NCI-H2107 (cell line): ENCODE measurements around the gene PLIN4.

Source experiments
- DNase-seq: peaks from one replicate; lab custom pipeline; 2025; lab: John Stamatoyannopoulos, UW

The PLIN4 gene

DNA sequence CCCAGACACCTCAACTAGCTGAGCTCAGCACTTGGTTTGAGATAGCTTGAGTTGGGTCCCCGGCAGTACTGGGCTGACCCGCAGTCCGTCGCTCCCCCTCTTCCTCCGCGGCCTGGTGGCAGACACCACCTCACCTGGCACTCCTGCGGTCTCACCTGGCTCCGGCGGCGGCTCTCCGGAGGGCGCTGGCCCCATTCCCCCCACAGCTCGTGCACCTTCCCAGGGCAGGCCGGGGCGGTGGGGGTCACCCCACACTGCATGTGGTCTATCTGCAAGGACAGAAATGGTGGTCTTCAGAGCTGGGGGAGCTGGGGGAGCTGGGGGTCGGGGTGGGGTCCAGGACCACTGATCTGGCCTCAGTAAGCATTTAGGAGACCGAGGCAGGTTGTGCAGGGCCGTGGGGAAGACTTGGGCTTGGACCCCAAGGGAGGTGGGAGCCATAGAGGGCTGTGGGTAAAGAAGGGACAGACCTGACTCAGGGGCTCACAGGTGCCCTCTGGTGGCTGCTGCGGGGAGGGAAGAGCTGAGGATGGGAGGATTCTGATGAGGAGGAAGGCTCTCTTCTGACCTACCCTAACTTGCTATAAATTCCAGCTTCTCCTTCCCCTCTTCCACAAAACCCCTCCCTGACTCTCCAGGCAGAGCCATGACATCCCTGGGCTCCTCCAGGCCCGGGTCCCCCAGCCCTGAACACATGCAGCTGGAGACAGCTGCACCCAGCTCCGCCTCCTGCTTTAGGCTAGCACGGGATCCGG is 6.7 kb upstream of the PLIN4 start:
- DNase-seq: no peak

DNA sequence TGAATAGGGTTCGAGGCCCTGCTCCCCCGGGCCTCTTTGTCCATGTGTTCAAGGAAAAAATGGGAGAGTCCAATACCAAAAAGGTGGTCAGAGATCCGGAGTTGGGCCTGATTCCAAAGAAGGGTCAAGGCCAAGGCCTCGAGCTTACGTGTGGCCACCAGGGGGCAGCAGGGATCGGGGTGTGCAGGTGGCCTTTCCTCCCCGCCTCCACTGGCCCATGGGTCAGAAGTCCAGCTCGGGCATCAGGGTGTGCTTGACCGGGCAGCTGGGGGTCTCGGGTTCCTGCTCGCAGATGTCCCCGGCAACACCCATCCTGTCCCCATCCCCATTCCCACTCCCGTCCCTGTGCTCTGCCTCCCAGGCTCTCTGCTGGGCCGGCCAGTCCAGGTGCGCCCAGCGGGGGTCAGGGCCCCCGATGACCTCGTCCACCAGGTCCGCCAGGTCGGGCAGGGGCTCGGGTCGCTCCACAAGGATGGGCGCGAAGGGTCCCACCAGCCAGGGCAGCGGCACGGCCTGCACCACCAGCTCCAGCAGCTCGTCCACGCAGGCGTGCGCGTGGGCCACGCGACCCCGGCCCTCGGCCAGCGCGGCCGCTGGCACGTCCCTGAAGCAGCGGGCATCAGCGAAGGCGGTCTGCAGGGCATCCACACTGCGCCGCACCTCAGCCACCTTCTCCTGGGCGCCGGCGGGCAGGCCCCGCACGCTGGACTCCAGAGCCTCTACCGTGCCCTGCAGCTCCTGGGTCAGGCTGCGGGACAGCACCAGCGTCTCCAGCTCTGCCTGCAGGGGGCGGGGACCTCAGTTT is 5.2 kb upstream of the PLIN4 start:
- no peak for DNase-seq

DNA sequence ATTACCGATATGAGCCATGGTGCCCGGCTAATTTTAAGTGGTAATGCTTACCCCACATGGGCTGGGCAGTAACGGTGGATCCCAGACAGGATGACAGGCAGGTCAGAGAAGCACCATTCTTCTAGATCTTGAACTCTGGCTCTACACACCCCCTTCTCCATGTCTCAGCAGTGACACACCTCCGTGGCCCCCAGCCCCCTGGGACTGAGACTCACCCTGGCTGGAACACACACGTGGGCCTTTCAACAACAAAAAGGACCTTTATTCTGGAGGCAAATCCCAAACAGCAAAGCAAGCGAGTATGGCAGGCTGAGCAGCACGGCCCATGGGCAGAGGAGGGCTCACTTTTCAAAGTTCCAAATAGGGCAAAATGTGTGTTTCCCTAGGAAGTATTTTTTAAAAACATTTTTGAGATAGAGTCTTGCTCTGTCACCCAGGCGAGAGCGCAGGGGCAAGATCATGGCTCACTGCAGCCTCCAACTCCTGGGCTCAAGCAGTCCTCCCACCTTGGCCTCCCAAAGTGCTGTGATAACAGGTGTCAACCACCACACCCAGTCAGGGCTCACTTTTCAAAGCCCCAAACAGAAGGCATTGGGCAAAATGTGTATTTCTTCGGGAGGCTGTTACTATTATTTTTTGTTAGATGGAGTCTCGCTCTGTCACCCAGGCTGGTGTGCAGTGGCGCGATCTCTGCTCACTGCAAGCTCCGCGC is 4.2 kb upstream of the PLIN4 start:
- DNase-seq: no peak

DNA sequence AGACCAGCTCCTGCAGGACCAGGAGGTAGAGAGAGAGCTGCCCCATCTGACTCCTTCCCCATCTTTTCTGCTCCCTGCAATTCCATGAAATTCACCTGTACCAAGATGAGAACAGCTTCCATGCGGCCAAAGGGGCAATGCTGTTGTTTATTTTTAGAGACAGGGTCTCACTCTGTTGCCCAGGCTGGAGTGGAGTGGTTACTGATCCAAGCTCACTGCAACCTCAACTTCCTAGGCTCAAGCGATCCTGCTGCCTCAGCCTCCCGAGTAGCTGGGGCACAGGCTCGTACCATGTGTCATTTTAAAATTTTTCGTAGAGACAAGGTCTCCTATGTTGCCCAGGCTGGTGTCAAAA is 3.6 kb upstream of the PLIN4 start:
- DNase-seq: no peak

DNA sequence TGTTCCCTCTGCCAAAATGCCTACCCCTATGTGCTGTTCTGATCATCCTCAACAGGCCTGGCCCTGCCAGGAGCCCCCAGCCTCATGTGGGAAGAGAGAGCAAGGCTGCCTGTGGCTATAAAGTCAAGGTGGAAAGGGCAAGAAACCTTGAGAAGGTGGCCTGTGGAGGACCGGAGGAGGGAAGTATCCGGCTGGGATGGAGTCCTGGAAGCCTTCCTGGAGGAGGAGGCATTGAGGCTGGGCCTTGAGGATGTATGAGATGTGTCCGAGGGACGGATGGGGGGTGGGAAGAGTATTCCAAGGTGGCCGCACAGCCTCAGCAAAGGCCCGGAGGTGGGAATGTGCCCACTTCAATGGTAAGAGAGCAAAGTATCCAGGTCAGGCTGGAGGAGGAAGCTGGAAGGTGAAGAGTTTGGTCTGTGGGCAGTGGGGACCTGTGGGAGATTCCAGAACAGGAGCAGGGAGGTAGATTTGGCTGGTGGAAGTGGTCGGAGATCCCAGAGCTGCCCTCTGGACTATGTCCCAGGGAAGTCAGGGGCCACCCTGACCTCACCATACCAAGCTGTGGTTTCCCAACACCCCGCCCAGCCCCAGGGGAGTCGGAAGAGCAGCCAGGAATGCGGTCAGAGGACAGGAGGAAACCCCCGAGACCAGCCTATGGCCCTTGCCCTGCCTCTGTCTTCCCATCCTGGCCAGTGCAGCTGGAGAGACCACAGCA is 3.0 kb upstream of the PLIN4 start:
- no peak for DNase-seq

DNA sequence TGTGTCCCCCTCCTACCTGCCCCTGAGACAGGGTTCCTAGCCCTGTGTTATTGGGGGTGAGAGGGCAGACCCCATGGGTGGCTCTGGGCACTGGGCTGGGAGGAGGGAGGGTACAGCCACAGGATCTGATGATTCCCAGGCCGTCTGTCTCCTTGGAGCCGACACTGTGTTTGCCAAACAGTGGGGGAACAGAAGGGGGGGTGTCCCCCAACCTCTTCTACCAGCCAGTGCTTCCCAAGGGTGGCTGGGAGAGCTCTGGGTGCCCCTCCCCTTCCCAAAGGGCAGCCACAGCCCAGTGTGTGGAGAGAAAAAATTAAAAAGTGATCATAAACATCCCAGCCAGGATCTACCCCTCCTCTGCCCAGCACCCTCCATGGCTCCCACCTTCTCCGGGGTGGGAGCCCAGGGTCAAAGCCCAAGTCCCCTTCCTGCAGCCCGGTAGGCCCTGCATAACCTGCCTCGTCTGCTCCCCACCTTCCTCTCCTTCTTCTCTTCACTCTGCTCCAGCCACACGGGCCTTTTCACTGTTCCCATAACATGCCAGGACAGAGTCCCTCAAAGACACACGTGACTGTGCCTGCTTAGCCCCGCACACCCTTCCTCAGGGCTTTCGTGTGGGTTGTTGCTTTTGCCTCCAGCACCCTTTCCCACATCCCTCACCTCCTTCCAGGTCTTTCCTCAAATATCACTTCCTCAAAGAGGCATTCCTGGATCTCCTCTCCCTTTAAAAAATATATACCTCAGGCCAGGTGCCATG is 1.4 kb upstream of the PLIN4 start:
- DNase-seq: no peak

DNA sequence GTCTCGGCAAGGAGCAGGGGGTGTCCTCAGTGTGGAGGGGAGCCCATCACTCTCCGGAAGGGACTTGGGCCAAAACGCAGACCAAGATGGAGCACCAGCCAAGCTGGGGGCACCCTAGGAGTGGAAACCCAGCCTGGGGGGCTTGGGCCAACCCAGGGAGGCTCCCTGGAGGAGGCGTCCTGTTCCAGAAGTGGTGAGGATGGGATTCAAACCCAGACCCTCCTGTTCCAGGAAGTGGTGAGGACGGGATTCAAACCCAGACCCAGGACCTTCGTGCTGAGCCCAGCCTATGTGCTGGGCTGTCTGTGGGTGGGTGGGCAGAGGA is 848 bp upstream of the PLIN4 start:
- DNase-seq: no peak

DNA sequence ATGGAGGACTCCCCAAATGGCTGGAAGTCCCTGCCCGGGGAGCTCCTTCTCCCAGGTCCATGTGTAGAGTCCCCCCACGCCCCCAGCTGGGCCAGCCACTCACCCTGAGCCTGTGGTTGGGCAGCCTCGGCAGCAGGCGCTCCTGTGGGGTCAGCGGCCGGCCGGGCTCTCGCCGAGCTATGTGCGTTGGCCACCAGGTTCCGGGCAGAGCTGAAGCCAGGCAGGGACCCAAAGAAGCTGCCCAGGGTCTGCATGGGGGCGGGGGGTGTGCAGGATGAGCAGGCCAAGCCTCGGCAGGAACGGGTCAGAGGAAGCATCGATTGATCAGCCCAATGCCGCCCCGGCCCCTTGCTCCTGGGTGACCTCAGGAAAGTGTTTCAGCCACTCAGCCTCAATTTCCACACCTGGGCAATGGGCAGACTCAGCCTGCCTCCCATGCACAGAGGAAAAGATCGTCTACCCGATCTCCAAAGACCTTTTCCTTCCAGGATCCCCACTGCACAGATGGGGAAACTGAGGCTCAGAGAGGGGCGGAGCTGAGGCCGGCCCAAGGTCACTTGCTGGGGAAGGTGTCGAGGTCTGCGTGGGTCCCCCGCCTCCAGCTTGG is 732 bp downstream of the PLIN4 start:
- DNase-seq: no peak

DNA sequence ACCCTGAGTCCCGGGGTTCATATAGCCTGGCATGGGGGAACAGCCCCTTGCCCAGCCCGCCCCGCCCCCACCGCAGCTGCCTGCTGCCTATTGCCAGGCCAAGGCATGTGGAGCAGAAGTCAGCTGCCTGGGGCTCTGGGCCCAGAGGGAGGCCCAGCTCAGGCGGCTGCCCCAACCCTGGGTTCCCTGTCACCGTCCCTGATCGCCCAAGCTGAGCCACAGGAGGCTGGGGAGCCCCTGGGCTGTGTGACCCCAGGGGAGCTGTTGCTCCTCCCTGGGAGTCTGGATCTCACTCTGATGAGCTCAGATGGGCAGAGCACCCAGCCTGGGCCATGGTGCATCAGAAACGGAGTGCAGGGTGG is 1.4 kb downstream of the PLIN4 start:
- no peak for DNase-seq

DNA sequence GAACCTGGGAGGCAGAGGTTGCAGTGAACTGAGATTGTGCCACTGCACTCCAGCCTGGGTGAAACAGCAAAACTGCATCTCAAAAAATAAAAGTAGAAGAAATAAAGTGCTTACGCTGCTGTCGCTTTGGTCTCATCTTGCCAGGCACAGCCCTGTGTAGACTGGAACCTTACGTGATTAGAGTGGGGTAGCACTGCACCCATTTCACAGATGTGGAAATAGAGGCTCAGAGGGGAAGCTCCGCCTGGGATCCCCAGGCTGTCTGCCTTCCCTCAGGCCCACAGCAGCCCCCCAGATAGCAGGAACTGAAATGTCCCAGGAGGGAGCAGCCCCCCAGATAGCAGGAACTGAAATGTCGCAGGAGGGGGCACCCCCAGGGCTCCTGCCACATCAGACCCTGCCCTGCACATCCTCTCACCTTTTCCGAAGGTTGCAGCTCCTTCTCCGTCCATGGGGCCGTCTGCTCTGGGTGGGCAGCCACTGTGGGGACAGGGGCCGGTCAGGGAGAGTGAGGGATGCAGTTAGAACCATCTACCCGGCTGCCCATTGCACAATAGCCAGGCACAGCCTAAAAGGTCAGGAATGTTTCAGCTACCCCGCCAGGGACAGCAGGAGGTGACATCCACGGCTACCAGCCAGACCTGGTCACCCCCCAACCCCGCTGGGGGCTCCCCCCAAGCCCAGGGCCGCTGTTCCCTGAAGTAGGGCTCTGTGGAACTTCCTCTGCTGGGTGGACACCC is 1.9 kb downstream of the PLIN4 start:
- no peak for DNase-seq

DNA sequence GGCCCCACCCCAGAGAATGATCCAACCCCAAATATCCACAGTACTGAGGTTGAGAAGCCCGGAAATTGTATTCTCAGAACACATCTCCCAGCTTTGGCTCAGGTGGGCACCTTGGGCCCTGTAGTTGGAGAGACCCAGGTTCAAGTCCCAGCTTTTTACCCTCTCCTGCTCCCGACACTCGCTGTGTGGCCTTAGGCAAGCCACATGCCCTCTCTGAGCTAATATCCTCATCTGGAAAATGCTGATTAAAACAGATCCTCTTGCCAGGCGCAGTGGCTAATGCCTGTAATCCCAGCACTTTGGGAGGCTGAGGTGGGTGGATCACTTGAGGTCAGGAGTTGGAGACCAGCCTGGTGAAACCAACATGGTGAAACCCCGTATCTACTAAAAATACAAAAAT is 2.6 kb downstream of the PLIN4 start:
- DNase-seq: no peak

DNA sequence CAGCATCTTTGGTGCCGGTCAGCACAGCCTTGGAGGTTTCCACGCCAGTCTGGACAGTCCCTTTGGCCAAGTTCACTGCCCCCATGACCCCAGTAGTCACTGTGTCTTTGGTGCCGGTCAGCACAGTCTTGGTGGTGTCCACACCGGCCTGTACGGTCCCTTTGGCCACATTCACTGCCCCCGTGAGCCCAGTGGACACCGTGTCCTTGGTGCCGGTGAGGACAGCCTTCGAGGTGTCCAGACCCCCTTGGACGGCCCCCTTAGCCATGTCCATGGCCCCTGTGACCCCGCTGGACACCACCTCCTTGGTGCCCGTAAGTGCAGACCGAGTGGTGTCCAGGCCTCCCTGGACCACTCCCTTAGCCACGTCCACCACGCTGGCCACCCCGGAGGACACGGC is 5.0 kb downstream of the PLIN4 start:
- DNase-seq: no peak

DNA sequence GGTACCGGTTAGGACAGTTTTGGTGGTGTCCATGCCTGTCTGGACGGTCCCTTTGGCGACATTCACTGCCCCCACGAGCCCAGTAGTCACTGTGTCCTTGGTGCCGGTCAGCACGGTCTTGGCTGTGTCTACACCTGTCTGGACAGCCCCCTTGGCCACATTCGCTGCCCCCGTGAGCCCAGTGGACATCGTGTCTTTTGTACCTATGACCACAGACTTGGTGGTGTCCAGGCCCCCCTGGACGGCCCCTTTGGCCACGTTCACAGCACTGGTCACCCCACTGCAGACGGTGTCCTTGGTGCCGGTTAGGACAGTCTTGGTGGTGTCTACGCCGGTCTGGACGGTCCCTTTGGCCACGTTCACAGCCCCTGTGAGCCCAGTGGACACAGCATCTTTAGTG is 6.2 kb downstream of the PLIN4 start:
- no peak for DNase-seq

DNA sequence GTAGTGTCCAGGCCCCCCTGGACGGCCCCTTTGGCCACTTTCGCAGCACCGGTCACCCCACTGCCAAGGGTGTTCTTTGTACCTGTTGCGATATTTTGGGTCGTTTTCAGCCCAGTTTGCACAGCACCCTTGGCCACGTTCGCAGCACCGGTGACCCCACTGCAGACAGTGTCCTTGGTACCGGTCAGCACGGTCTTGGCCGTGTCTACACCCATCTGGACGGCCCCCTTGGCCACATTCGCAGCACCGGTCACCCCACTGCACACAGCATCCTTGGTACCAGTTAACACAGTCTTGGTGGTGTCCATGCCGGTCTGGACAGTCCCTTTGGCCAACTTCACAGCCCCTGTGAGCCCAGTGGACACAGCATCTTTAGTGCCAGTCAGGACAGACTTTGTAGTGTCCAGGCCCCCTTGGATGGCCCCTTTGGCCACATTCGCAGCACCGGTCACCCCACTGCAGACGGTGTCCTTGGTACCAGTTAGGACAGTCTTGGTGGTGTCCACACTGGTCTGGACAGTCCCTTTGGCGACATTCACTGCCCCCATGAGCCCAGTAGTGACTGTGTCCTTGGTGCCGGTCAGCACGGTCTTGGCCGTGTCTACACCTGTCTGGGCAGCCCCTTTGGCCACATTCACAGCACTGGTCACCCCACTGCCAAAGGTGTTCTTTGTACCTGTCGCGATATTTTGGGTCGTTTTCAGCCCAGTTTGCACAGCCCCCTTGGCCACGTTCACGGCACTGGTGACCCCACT is 6.8 kb downstream of the PLIN4 start:
- DNase-seq: no peak

DNA sequence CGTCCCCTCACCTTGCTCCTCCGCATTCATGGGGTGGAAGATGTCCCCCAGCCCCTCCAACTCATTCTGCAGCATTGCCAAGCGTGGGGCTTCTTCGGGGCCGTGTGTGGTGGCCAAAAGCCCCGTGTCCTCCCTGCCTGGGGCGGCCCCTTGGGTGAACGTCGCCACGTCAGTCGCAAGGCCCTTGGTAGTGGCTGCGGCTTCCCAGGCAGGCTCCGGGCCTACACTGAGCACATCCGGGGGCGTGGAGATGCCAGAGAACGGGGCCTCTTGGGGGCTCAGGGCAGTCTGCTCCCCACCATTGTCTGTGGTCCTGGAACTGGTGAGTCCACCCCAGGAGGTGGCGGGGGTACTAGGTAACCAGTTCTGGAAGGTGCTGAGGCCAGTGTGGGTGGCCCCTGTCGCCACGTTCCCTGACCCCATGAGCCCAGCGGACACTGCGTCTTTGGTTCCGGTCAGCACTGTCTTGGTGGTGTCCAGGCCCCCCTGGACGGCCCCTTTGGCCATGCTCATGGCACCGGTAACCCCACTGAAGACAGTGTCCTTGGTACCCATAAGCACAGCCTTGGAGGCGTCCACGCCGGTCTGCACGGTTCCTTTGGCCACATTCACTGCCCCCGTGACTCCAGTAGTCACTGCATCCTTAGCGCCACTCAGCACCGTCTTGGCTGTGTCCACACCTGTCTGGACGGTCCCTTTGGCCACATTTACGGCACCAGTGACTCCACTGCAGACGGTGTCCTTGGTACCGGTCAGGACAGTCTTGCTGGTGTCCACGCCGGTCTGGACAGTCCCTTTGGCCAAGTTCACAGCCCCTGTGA is 7.6 kb downstream of the PLIN4 start:
- no peak for DNase-seq

DNA sequence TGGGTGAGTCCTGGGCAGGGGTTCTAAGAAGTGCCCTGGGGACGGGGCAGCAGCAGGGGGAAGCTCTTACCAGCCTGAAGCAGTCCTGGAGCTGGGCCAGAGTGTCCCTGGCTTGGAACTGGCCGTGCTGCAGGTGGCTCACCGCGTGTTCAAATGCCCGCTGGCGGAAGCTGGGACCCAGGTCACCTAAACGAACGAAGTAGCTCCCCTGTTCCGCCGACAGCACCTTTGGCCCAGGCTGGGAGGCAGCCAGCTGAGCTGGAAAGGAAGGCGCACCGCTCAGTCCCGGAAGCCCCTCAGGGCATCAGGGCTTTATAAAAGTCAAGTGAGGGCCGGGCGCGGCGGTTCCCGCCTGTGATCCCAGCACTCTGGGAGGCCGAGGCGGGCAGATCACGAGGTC is 9.6 kb downstream of the PLIN4 start:
- no peak for DNase-seq

DNA sequence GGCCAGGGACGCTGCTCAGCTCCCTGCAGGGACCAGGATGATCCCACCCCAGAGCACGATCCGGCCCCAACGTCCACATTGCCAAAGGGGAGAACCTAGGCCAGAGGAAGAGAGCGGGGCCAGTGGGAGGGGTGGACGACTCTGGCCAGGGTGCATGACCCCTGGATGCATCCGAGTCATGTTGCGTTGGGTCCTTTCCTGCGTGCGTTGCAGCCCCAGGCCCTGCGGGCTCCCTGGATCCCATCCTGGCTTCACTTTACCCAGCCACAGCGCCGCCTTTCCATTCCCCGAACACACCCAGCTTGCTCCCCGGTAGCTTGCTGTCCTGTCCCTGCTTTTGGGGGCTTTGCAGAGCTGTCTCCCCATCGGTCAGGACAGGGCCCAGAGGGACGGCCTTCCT is 10.5 kb downstream of the PLIN4 start:
- no peak for DNase-seq

DNA sequence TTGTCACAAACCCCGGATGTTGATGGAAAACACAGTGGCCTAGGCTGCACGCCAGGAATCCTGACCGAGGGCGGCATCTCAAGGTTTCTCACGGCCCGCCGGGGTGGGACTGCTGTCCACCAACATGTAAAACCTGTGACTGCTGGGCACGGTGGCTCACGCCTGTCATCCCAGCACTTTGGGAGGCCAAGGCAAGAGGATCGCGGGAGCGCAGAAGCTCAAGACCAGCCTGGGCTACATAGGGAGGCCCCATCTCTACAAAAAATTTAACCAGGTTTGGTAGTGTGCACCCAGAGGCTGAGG is 11.2 kb downstream of the PLIN4 start:
- no peak for DNase-seq

DNA sequence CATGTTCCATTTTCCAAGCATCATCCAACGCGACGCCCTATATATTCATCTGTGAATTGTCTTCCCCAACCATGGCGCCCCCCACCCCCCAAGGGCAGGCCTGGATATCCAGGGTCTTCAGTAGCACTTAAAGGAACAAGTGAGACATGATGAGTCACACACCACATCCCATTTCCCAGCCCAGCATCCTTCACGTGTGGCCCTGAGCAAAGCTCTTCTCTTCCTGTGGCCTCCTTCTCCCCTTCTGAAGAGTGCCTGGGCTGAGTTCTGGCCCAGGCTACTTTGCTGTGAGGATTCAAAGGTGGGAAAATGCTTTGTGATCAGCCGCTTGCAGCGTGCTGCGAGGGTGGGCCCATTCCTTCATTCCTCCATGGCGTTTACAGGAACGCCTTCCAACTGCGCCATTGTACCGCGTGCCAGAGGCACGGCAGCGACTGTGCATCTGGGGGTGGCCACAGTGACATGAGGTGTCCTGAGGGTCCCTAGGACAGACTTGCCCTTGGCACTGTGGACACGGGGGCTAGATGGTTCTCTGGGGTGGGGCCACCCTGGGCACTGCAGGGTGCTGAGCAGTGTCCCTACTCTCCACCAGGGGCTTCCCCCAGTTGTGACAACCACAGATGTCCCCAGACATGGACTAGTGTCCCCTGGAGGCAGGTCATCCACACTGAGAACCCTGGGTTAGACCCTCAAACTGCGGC is 11.7 kb downstream of the PLIN4 start:
- no peak for DNase-seq
